HEK293T (cell line): ENCODE data around the gene BMP7.

ENCODE experiments used
- ARNT ChIP-seq: fragments of 450-650 bp; IDR thresholded peaks from 2 replicates; pipeline ENCODE4 v1.6.1; 2017; ENCODE audit warnings: mild to moderate bottlenecking
- BHLHE40 ChIP-seq: fragments of 450-650 bp; IDR thresholded peaks from 2 replicates; pipeline ENCODE4 v1.6.1; 2016; ENCODE audit warnings: mild to moderate bottlenecking, moderate library complexity, borderline replicate concordance
- FOXK2 ChIP-seq: fragments of 450-650 bp; IDR thresholded peaks from 2 replicates; pipeline ENCODE4 v1.6.1; 2016; ENCODE audit warnings: mild to moderate bottlenecking
- NFRKB ChIP-seq: fragments of 450-650 bp; IDR thresholded peaks from 2 replicates; pipeline ENCODE4 v1.6.1; 2016; ENCODE audit warnings: mild to moderate bottlenecking, moderate library complexity
- SP1 ChIP-seq: fragments of 450-650 bp; IDR thresholded peaks from 2 replicates; pipeline ENCODE4 v1.6.1; 2017
- SUZ12 ChIP-seq: fragments of 450-650 bp; IDR thresholded peaks from 2 replicates; pipeline ENCODE4 v1.6.1; 2016; ENCODE audit warnings: mild to moderate bottlenecking
- TF ChIP-seq, protein P1 (sequence below): fragments of 450-650 bp; IDR thresholded peaks from 2 replicates; pipeline ENCODE4 v1.6.1; 2016

DNA sequence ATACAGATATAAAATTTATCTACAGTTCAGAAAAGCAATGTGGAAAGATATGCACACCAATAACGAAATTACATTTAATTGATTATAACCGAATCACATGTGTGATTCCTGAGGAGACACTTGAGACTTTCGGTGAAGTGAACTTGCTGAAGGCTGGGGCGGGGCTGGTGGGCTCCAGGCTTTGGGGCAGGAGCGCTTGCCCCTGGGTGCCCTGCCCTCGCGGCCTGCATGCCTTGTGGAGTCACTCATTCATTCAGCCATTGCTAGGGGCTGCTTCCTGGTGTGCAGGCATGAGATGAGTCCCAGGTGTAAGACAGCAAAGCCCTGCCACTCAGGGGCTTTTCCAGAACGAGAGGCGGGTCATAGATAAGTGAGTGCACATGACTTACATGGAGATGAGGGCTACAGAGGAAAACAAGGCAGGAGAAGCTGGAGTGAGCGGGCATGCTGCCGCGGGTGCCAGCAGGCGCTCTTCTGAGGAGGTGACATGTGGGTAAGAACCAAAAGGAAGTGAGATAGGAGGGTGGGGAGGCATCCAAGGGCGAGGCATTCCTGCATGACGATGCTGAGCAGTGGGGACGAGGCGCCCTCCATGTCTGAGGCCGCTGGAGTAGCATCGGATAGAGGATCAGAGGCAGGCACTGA is 88.7 kb downstream of the BMP7 start:
- TF ChIP-seq ARNT: no peak
- TF ChIP-seq, protein P1, sequence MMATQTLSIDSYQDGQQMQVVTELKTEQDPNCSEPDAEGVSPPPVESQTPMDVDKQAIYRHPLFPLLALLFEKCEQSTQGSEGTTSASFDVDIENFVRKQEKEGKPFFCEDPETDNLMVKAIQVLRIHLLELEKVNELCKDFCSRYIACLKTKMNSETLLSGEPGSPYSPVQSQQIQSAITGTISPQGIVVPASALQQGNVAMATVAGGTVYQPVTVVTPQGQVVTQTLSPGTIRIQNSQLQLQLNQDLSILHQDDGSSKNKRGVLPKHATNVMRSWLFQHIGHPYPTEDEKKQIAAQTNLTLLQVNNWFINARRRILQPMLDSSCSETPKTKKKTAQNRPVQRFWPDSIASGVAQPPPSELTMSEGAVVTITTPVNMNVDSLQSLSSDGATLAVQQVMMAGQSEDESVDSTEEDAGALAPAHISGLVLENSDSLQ: no peak
- TF ChIP-seq BHLHE40: no peak
- no peak for TF ChIP-seq FOXK2
- no peak for TF ChIP-seq NFRKB
- TF ChIP-seq SP1: no peak
- TF ChIP-seq SUZ12: no peak
